Keratinocyte (primary cell): ENCODE data around the gene RNF8. TPM values are rescaled to one million over a fixed set of nuclear protein-coding genes. Genes with fewer than 3 reads are reported as not detected.

Source experiments
- DNase-seq: peaks from one replicate; pipeline ENCODE4 v3.0.0-alpha.2; 2011; ENCODE audit warnings: low read depth, missing footprints, low spot score
- FAIRE-seq: peaks from 2 replicates; lab custom pipeline; 2011; peaks lifted over from hg19 to GRCh38; lab: Jason Lieb, UNC
- H2AFZ ChIP-seq: 2 replicates; pipeline ENCODE4 v1.6.0; 2012; ENCODE audit warnings: low read length, control low read depth, inconsistent platforms; ENCODE audit not compliant: control insufficient read depth
- H3K27ac ChIP-seq: 2 replicates; pipeline ENCODE4 v1.5.1; 2011; ENCODE audit warnings: low read length; ENCODE audit not compliant: control insufficient read depth, insufficient read depth
- H3K27me3 ChIP-seq: 3 replicates; pipeline ENCODE4 v1.6.0; 2011; ENCODE audit warnings: low read length; ENCODE audit not compliant: control insufficient read depth, insufficient read depth; ENCODE audit errors: extremely low read depth
- H3K36me3 ChIP-seq, 2 experiments: 2 replicates in 1 of 2; 3 replicates in 1 of 2; pipeline ENCODE4 v1.5.1; 2011; ENCODE audit warnings: low read length in 2 of 2, mild to moderate bottlenecking in 1 of 2; ENCODE audit not compliant: control insufficient read depth in 2 of 2, insufficient read depth in 2 of 2; ENCODE audit errors: extremely low read depth in 1 of 2
- H3K4me1 ChIP-seq: 3 replicates; pipeline ENCODE4 v1.5.1; 2011; ENCODE audit warnings: low read length; ENCODE audit not compliant: control insufficient read depth, insufficient read depth; ENCODE audit errors: extremely low read depth
- H3K4me2 ChIP-seq: 3 replicates; pipeline ENCODE4 v1.6.0; 2011; ENCODE audit warnings: low read depth, low read length; ENCODE audit not compliant: control insufficient read depth, insufficient read depth; ENCODE audit errors: extremely low read depth
- H3K4me3 ChIP-seq, 3 experiments: fragments of 200-600 bp in 1 of 3; sonication (generic) in 1 of 3; 2 replicates in 2 of 3; 3 replicates in 1 of 3; pipeline ENCODE4 v1.5.1; 2011 to 2016; ENCODE audit warnings: low read length in 3 of 3, mild to moderate bottlenecking in 3 of 3, control low read depth in 2 of 3, inconsistent platforms in 1 of 3, low read depth in 1 of 3, mixed read lengths in 1 of 3, mixed run types in 1 of 3, moderate library complexity in 1 of 3; ENCODE audit not compliant: control insufficient read depth in 2 of 3, insufficient read depth in 2 of 3; ENCODE audit errors: extremely low read depth in 1 of 3
- H3K79me2 ChIP-seq: 2 replicates; pipeline ENCODE4 v1.6.0; 2012; ENCODE audit warnings: low read length; ENCODE audit not compliant: control insufficient read depth, insufficient read depth
- H3K9ac ChIP-seq: 3 replicates; pipeline ENCODE4 v1.6.0; 2011; ENCODE audit warnings: low read length; ENCODE audit not compliant: control insufficient read depth, insufficient read depth; ENCODE audit errors: extremely low read depth
- H3K9me1 ChIP-seq: 3 replicates; pipeline ENCODE4 v1.6.0; 2011; ENCODE audit warnings: low read length; ENCODE audit not compliant: control insufficient read depth, insufficient read depth; ENCODE audit errors: extremely low read depth
- H3K9me3 ChIP-seq: 2 replicates; pipeline ENCODE4 v1.5.1; 2012; ENCODE audit warnings: low read depth, low read length; ENCODE audit not compliant: control insufficient read depth
- H4K20me1 ChIP-seq: 3 replicates; pipeline ENCODE4 v1.6.0; 2011; ENCODE audit warnings: low read length; ENCODE audit not compliant: control insufficient read depth, insufficient read depth; ENCODE audit errors: extremely low read depth
- EZH2 ChIP-seq: IDR thresholded peaks from one replicate; pipeline ENCODE4 v1.6.1; 2012; ENCODE audit warnings: inconsistent platforms, mild to moderate bottlenecking, low read length, moderate library complexity
- dilution Hi-C: fragments of 300-500 bp; cut with MboI; formaldehyde crosslinking; loops from one replicate; pipeline ENCODE4 v1.7.0; 2020; ENCODE audit warnings: low sequenced_read_pairs; ENCODE audit not compliant: extremely low pct_ligation_motif_present
- polyA plus RNA-seq, 5 experiments: library from polyadenylated mRNA; depleted of rRNA in 3 of 5; stranded (reverse) in 3 of 5; stranded (forward) in 1 of 5; unstranded in 1 of 5; fragments of >200 nt; gene quantifications; 1 replicate in 1 of 5; 2 replicates in 3 of 5; 3 replicates in 1 of 5; pipeline versions ENCODE4 v1.2.1 to v1.2.3, GENCODE V29; 2011 to 2012; ENCODE audit warnings: missing spikeins in 2 of 5, low read depth in 1 of 5, low replicate concordance in 1 of 5
- TF ChIP-seq, protein P1 (sequence below), 3 experiments: IDR thresholded peaks in 1 of 3; conservative IDR thresholded peaks in 1 of 3; optimal IDR thresholded peaks in 1 of 3; 2 replicates in 2 of 3; 3 replicates in 1 of 3; pipeline versions ENCODE3 to v1.5.1; 2011; ENCODE audit warnings: low read length in 3 of 3, mild to moderate bottlenecking in 3 of 3, moderate library complexity in 2 of 3, control low read depth in 1 of 3, inconsistent platforms in 1 of 3; ENCODE audit not compliant: insufficient read depth in 2 of 3; ENCODE audit errors: extremely low read depth in 1 of 3

The RNF8 gene
- polyA plus RNA-seq, 1 donor (not counting 4 experiments of a cell fraction or from before 2014, with no cell fraction given), result 34.5 TPM

- Histone ChIP-seq H3K4me2 (no peak overlapping the region), H3K27me3 (no peaks in the 10 kb centered on the region), H3K9me3 (no peaks in the 10 kb centered on the region), H3K4me3 (no peak overlapping the region), H3K27ac (no peak overlapping the region), H2AFZ (no peak overlapping the region), H4K20me1 (no peaks in the 10 kb centered on the region), H3K36me3 (peaks cover 9 to 11% of the 10 kb centered on the region in 2 experiments), H3K4me1 (peaks cover 8% of the 10 kb centered on the region), H3K79me2 (no peaks in the 10 kb centered on the region), H3K9me1 (no peaks in the 10 kb centered on the region), H3K9ac (no peak overlapping the region)
- TF ChIP-seq EZH2, result no peak
- TF ChIP-seq, protein P1, sequence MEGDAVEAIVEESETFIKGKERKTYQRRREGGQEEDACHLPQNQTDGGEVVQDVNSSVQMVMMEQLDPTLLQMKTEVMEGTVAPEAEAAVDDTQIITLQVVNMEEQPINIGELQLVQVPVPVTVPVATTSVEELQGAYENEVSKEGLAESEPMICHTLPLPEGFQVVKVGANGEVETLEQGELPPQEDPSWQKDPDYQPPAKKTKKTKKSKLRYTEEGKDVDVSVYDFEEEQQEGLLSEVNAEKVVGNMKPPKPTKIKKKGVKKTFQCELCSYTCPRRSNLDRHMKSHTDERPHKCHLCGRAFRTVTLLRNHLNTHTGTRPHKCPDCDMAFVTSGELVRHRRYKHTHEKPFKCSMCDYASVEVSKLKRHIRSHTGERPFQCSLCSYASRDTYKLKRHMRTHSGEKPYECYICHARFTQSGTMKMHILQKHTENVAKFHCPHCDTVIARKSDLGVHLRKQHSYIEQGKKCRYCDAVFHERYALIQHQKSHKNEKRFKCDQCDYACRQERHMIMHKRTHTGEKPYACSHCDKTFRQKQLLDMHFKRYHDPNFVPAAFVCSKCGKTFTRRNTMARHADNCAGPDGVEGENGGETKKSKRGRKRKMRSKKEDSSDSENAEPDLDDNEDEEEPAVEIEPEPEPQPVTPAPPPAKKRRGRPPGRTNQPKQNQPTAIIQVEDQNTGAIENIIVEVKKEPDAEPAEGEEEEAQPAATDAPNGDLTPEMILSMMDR (optimal IDR thresholded peaks at IDR 0.05 in 1 of 3, IDR thresholded peaks at IDR 0.05 in 1 of 3, conservative IDR thresholded peaks at IDR 0.05 in 1 of 3; ENCODE audit: extremely low read depth in 1 of 3, insufficient read depth in 2 of 3, low read length in 3 of 3), result no peak
- FAIRE-seq (no peak), DNase-seq (no peak)
- dilution Hi-C loops, result no loop called here
Measured at GRCh38 chr6:37308069-37308815, 45.5 kb upstream of the RNF8 start.

GRCh38 chr6:37309046-37309445 lies 44.7 kb upstream of the RNF8 start:
- no peak for TF ChIP-seq EZH2
- TF ChIP-seq, protein P1 (optimal IDR thresholded peaks at IDR 0.05 in 1 of 3, IDR thresholded peaks at IDR 0.05 in 1 of 3, conservative IDR thresholded peaks at IDR 0.05 in 1 of 3; ENCODE audit: extremely low read depth in 1 of 3, insufficient read depth in 2 of 3, low read length in 3 of 3), result no peak
- H3K36me3 ChIP-seq, result peaks cover 11 to 15% of the 10 kb centered on the region in 2 experiments
- no peak overlapping the region for H2AFZ ChIP-seq
- H3K27ac ChIP-seq, result no peak overlapping the region
- H3K4me1 ChIP-seq, result peaks cover 8% of the 10 kb centered on the region
- H3K27me3 ChIP-seq, result no peaks in the 10 kb centered on the region
- H3K9me1 ChIP-seq, result no peaks in the 10 kb centered on the region
- no peaks in the 10 kb centered on the region for H3K79me2 ChIP-seq
- no peaks in the 10 kb centered on the region for H3K9me3 ChIP-seq
- H3K4me3 ChIP-seq, result no peak overlapping the region
- FAIRE-seq (no peak), DNase-seq (no peak)
- H3K9ac ChIP-seq, result no peak overlapping the region
- H3K4me2 ChIP-seq, result no peak overlapping the region
- dilution Hi-C loops, result no loop called here
- no peaks in the 10 kb centered on the region for H4K20me1 ChIP-seq
